ENCODE data around the gene FLNB. TPM values are rescaled to one million over a fixed set of nuclear protein-coding genes. Genes with fewer than 3 reads are reported as not detected.

FLNB gene
- total and polyA plus RNA-seq, 12 donors = 84.6 to 278 (median 131) TPM

DNA sequence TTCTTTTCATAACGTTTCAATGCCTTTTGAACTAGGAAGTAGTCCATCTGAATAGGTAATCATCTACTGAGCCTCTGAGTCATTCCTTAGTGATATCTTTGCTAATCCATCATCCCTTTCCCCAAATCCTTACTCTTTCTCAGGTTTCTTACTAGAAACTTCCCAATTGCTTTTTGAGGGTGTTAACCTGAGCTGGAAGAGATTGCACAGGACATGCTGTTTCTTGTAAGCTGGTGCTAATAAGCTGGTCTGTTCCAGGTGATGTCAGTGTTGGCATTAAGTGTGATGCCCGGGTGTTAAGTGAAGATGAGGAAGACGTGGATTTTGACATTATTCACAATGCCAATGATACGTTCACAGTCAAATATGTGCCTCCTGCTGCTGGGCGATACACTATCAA lies 101.5 kb downstream of the FLNB start:
- Histone ChIP-seq H3K4me3 (no peak overlapping the region), H3K4me1 (replicated peaks in 1 of 2) (no peaks in the 10 kb centered on the region), H3K9me3 (replicated peaks in 1 of 3) (no peaks in the 10 kb centered on the region), H3K27ac (no peak overlapping the region), H3K36me3 (replicated peaks in 1 of 2) (peaks cover 0 to 53% of the 10 kb centered on the region in 2 donors), H3K27me3 (no peaks in the 10 kb centered on the region)
- intact Hi-C loops (cut with DNase I) = loop anchor here in 1 of 2 donors (10.0 kb wide), 1 partner anchor 95 kb away; no protein-coding TSS in a partner anchor
- TF ChIP-seq, protein P1, sequence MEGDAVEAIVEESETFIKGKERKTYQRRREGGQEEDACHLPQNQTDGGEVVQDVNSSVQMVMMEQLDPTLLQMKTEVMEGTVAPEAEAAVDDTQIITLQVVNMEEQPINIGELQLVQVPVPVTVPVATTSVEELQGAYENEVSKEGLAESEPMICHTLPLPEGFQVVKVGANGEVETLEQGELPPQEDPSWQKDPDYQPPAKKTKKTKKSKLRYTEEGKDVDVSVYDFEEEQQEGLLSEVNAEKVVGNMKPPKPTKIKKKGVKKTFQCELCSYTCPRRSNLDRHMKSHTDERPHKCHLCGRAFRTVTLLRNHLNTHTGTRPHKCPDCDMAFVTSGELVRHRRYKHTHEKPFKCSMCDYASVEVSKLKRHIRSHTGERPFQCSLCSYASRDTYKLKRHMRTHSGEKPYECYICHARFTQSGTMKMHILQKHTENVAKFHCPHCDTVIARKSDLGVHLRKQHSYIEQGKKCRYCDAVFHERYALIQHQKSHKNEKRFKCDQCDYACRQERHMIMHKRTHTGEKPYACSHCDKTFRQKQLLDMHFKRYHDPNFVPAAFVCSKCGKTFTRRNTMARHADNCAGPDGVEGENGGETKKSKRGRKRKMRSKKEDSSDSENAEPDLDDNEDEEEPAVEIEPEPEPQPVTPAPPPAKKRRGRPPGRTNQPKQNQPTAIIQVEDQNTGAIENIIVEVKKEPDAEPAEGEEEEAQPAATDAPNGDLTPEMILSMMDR (IDR thresholded peaks at IDR 0.05) = no peak
- no peak for TF ChIP-seq POLR2A (IDR thresholded peaks at IDR 0.05)
- no peak for DNase-seq
- WGBS, 4 donors = 90 to 97% (median 94%) methylated on average over 5 of the region's 5 CpGs

DNA sequence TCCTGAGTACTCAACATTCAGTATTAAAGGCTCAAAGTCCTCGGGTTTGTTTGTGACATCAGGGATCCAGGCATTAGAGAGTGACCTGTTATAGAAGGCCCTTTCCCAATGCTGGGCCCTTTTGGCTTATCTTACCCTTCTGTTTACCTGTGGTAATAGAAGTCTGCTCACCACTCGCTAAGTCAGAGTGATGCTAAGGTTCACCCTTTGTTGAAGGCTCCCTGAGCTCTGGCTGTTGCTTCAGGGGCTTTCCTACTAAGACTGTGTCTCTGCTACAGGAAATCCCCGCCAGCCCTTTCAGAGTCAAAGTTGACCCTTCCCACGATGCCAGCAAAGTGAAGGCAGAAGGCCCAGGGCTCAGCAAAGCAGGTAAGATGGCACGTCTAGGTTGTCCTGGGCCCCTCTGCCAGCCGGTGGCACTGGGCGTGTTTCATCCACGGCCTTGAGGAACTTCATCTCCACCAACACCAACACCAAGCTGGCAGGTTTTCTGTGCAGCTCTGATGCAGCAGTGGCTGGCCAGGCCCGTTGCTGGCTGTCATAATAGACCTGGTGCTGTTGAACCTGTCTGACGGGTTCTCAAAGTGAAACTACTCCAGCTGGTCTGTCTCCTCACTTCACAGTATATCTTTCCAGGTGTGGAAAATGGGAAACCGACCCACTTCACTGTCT lies 103.4 kb downstream of the FLNB start:
- no peak for DNase-seq
- no peaks in the 10 kb centered on the region for H3K4me1 ChIP-seq (replicated peaks in 1 of 2)
- intact Hi-C loops (cut with DNase I) = no loop called here
- no peaks in the 10 kb centered on the region for H3K27me3 ChIP-seq
- peaks cover 0 to 53% of the 10 kb centered on the region in 2 donors for H3K36me3 ChIP-seq (replicated peaks in 1 of 2)
- no peak overlapping the region for H3K27ac ChIP-seq
- WGBS, 4 donors = 88 to 90% (median 89%) methylated on average over 6 to 11 of the region's 11 CpGs
- no peaks in the 10 kb centered on the region for H3K9me3 ChIP-seq (replicated peaks in 1 of 3)
- TF ChIP-seq, protein P1 (IDR thresholded peaks at IDR 0.05) = no peak
- no peak for TF ChIP-seq POLR2A (IDR thresholded peaks at IDR 0.05)
- no peak overlapping the region for H3K4me3 ChIP-seq

DNA sequence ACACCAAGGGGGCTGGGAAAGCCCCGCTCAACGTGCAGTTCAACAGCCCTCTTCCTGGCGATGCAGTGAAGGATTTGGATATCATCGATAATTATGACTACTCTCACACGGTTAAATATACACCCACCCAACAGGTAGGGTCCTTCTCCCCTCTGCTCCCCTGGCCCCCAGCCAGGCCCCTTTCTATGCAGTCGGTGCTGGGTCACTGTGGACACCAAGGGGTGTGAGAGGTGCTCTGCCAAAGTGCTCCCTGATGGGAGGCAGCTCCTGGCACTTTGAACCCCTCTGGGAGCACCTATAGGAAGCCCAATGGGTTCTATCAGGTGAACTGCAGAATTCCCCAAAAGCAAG lies 103.9 kb downstream of the FLNB start:
- no peak for TF ChIP-seq POLR2A (IDR thresholded peaks at IDR 0.05)
- TF ChIP-seq, protein P1 (IDR thresholded peaks at IDR 0.05) = no peak
- Histone ChIP-seq H3K9me3 (replicated peaks in 1 of 3) (no peaks in the 10 kb centered on the region), H3K36me3 (replicated peaks in 1 of 2) (peaks cover 0 to 53% of the 10 kb centered on the region in 2 donors), H3K4me3 (no peak overlapping the region), H3K27ac (no peak overlapping the region), H3K4me1 (replicated peaks in 1 of 2) (no peaks in the 10 kb centered on the region), H3K27me3 (no peaks in the 10 kb centered on the region)
- WGBS, 4 donors = 89 to 97% (median 92%) methylated on average over 6 of the region's 6 CpGs
- intact Hi-C loops (cut with DNase I) = no loop called here
- DNase-seq = no peak

DNA sequence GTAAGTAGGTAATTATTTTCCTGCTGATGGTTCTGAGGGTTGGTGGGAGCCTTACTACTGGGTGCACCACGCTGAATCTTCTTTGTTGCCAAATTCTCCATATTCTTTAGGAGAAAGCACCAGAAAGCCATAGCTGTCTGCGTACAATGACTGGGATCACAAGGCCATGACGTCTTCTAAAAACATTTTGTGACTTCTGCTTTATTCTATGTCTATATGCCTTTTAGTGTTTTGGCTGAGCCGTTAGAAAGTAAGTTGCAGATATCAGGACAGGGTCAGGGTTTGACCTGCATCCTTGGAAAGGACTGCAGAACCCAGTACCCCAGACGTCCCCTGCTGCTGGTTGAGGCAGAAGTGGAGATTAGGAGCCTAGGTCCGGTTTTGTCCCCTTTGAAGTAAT lies 107.0 kb downstream of the FLNB start:
- TF ChIP-seq POLR2A (IDR thresholded peaks at IDR 0.05) = no peak
- DNase-seq = no peak
- intact Hi-C loops (cut with DNase I) = no loop called here
- Histone ChIP-seq H3K27me3 (no peaks in the 10 kb centered on the region), H3K36me3 (replicated peaks in 1 of 2) (peaks cover 0 to 44% of the 10 kb centered on the region in 2 donors), H3K4me3 (no peak overlapping the region), H3K27ac (no peak overlapping the region), H3K9me3 (replicated peaks in 1 of 3) (no peaks in the 10 kb centered on the region), H3K4me1 (replicated peaks in 1 of 2) (peaks cover 0 to 11% of the 10 kb centered on the region in 2 donors)
- WGBS, 4 donors = 73 to 81% (median 76%) methylated on average over 6 of the region's 6 CpGs

Measured in adrenal gland (tissue), 12 donors.